ENCODE measurements around the gene CDK6. TPM values are rescaled to one million over a fixed set of nuclear protein-coding genes. Genes with fewer than 3 reads are reported as not detected.
A peak's percentile ranks its signal among the peaks of the same experiment; 100 is the strongest.

The CDK6 gene
- polyA plus RNA-seq, 2 of the 4 experiments (the other 2 are of a cell fraction), result 13.6 to 25.9 TPM

GRCh38 chr7:92839901-92840300, 3.5 kb upstream of the CDK6 start:
- ChIA-PET POLR2A (no interaction called here), CTCF (interaction anchor here (1.3 kb wide), 1 partner anchor 250 kb away, joined by 3 read pairs; no protein-coding TSS in a partner anchor)
- FAIRE-seq, result no peak
- ATAC-seq, result no peak
- WGBS (ENCODE audit: missing lambda C conversion rate), result 19% methylated on average over 1 of the region's 1 CpG
- DNase-seq (ENCODE audit: low read depth in 1 of 2, low spot score in 1 of 2), result no peak
- TF ChIP-seq FOXS1 (CRISPR knock-in tag; IDR thresholded peaks at IDR 0.05), result no peak
- no peak for TF ChIP-seq HDAC2 (IDR thresholded peaks at IDR 0.05)
- TF ChIP-seq MAZ (IDR thresholded peaks at IDR 0.05; ENCODE audit: borderline replicate concordance, low read depth, low read length), result no peak
- TF ChIP-seq BCL3 (IDR thresholded peaks at IDR 0.05), result no peak
- Histone ChIP-seq H3K27ac (no peak overlapping the region), H3K4me3 (no peak overlapping the region), H3K4me2 (no peak overlapping the region), H3K9me3 (no peaks in the 10 kb centered on the region), H3K4me1 (peaks cover 3% of the 10 kb centered on the region; the same call in 1 of the 3 replicates)

GRCh38 chr7:92838934-92839333, 2.6 kb upstream of the CDK6 start:
- no peak overlapping the region for H3K4me3 ChIP-seq
- FAIRE-seq (no peak), ATAC-seq (no peak), DNase-seq (ENCODE audit: low read depth in 1 of 2, low spot score in 1 of 2) (no peak)
- H3K9me3 ChIP-seq, result no peaks in the 10 kb centered on the region
- ChIA-PET POLR2A (no interaction called here), CTCF (no interaction called here)
- no peak overlapping the region for H3K4me2 ChIP-seq
- no peak overlapping the region for H3K27ac ChIP-seq
- TF ChIP-seq RNF2 (IDR thresholded peaks at IDR 0.05; ENCODE audit: borderline replicate concordance, low read depth) (peak; percentile 91; the same call in 1 of the 2 replicates), MAFK (IDR thresholded peaks at IDR 0.05; ENCODE audit: partially characterized antibody) (no peak)
- H3K4me1 ChIP-seq, result peaks cover 3% of the 10 kb centered on the region; the same call in 1 of the 3 replicates

- ATAC-seq (no peak), DNase-seq (ENCODE audit: low read depth in 1 of 2, low spot score in 1 of 2) (no peak), FAIRE-seq (no peak)
- CTCF ChIA-PET, result interaction anchor here (0.8 to 1.3 kb wide), 3 partner anchors 148 to 224 kb away, joined by 3 to 5 read pairs (median 4); no protein-coding TSS in a partner anchor
- Histone ChIP-seq H3K4me3 (peak overlapping the region; percentile 80), H3K4me1 (peaks cover 3% of the 10 kb centered on the region; the same call in 1 of the 3 replicates), H3K9me3 (no peaks in the 10 kb centered on the region), H3K4me2 (peak overlapping the region; percentile 85), H3K27ac (peak overlapping the region; percentile 92 to 96; a peak in 5 of 6 replicates)
- WGBS (ENCODE audit: missing lambda C conversion rate), result 1% methylated on average over 16 of the region's 16 CpGs
- POLR2A ChIA-PET, result interaction anchor here (0.5 to 1.7 kb wide), 4 partner anchors 70 to 1634 kb away, joined by 3 to 5 read pairs (median 4); no protein-coding TSS in a partner anchor
- TF ChIP-seq MYC (IDR thresholded peaks at IDR 0.05; ENCODE audit: borderline replicate concordance, low read length) (no peak), FOXS1 (CRISPR knock-in tag; IDR thresholded peaks at IDR 0.05) (no peak), HEYL (CRISPR knock-in tag; IDR thresholded peaks at IDR 0.05) (no peak), CEBPB (IDR thresholded peaks at IDR 0.05) (no peak), GATA3 (IDR thresholded peaks at IDR 0.05; ENCODE audit: borderline replicate concordance) (no peak), SMC3 (IDR thresholded peaks at IDR 0.05) (no peak), EHMT2 (IDR thresholded peaks at IDR 0.05; ENCODE audit: low read depth) (no peak), EHF (CRISPR knock-in tag; IDR thresholded peaks at IDR 0.05) (no peak), FOSL2 (IDR thresholded peaks at IDR 0.05) (no peak), FOSL2 (CRISPR knock-in tag; IDR thresholded peaks at IDR 0.05) (no peak), MAFK (IDR thresholded peaks at IDR 0.05; ENCODE audit: partially characterized antibody) (no peak), ZFP36 (IDR thresholded peaks at IDR 0.05; ENCODE audit: borderline replicate concordance, partially characterized antibody) (peak; percentile 15), CBX8 (IDR thresholded peaks at IDR 0.05) (peak; percentile 91), RAD21 (conservative IDR thresholded peaks at IDR 0.05 in 1 of 2, IDR thresholded peaks at IDR 0.05 in 1 of 2) (no peak), TP53 (CRISPR knock-in tag; IDR thresholded peaks at IDR 0.05) (no peak), USF2 (IDR thresholded peaks at IDR 0.05) (no peak), NFE2L2 (conservative IDR thresholded peaks at IDR 0.05; ENCODE audit: low read length) (no peak), REST (IDR thresholded peaks at IDR 0.05) (no peak), HOXB13 (CRISPR knock-in tag; IDR thresholded peaks at IDR 0.05; ENCODE audit: low read depth) (no peak), JUN (IDR thresholded peaks at IDR 0.05) (no peak; a peak in 1 of 5 replicates), EP300 (IDR thresholded peaks at IDR 0.05) (no peak), ZNF302 (CRISPR knock-in tag; IDR thresholded peaks at IDR 0.05) (no peak), HES2 (IDR thresholded peaks at IDR 0.05) (no peak), BCL3 (IDR thresholded peaks at IDR 0.05) (no peak)
Measured at GRCh38 chr7:92837000-92837749, 802 bp upstream of the CDK6 start.

All from A549 (cell line).